Uterus (tissue), 2 donors: ENCODE data around the gene CHMP4A.

Experiments used
- CTCF ChIP-seq, 4 experiments: fragments of 200-600 bp in 2 of 4; fragments of 450-650 bp in 2 of 4; sonication (generic) in 2 of 4; IDR thresholded peaks; one replicate each; pipeline ENCODE4 v1.5.1; 2016 to 2019; ENCODE audit warnings: antibody characterized with exemption in 4 of 4, mild to moderate bottlenecking in 2 of 4, moderate library complexity in 1 of 4
- POLR2A ChIP-seq, 2 donors: fragments of 450-650 bp; IDR thresholded peaks; one replicate each; pipeline ENCODE4 v1.6.1; 2016; ENCODE audit warnings: antibody characterized with exemption in 2 of 2, mild to moderate bottlenecking in 1 of 2, moderate library complexity in 1 of 2

- TF ChIP-seq POLR2A (IDR thresholded peaks at IDR 0.05) (no peak), CTCF (IDR thresholded peaks at IDR 0.05) (no peak)
Observed at GRCh38 chr14:24160499-24160849, 52.8 kb downstream of the CHMP4A start.
